SK-N-SH (cell line): Measurements from ENCODE around the gene THAP6. TPM values are rescaled to one million over a fixed set of nuclear protein-coding genes. Genes with fewer than 3 reads are reported as not detected.

ENCODE experiments used
- CTCF ChIA-PET: fragments of 300-600, 350-600 bp; formaldehyde crosslinking; extraction: SDS; loops from one replicate; lab custom pipeline; 2021; lab: Yijun Ruan, JAX
- POLR2A ChIA-PET: fragments of 350-600 bp; sonication (Branson Sonifier 250); formaldehyde crosslinking; extraction: SDS; loops from one replicate; lab custom pipeline; 2020; ENCODE audit warnings: antibody characterized with exemption, inconsistent platforms; lab: Yijun Ruan, JAX
- DNase-seq: peaks from one replicate; pipeline ENCODE4 v3.0.0; 2012
- H2AFZ ChIP-seq: fragments of 200-600 bp; sonication (generic); 2 replicates; pipeline ENCODE4 v1.8.1; 2016; ENCODE audit warnings: antibody characterized with exemption, mild to moderate bottlenecking, low read depth
- H3F3A ChIP-seq: fragments of 200-600 bp; sonication (generic); replicated peaks from 2 replicates; pipeline ENCODE3; 2016; ENCODE audit warnings: antibody characterized with exemption, mild to moderate bottlenecking; ENCODE audit not compliant: insufficient read depth
- H3K27ac ChIP-seq, 2 experiments: fragments of 200-500 bp in 1 of 2; fragments of 200-600 bp in 1 of 2; sonication (Bioruptor generic) in 1 of 2; sonication (generic), shearing (Covaris generic) in 1 of 2; 2 replicates each; pipeline versions ENCODE4 v1.5.1 to v1.6.1; 2014 to 2016; ENCODE audit warnings: low read depth in 2 of 2, inconsistent platforms in 1 of 2, low read length in 1 of 2, mild to moderate bottlenecking in 1 of 2, mixed read lengths in 1 of 2
- H3K27me3 ChIP-seq: fragments of 200-600 bp; sonication (generic), shearing (Covaris generic); 2 replicates; pipeline ENCODE4 v1.6.1; 2016; ENCODE audit warnings: mixed run types; ENCODE audit not compliant: insufficient read depth
- H3K36me3 ChIP-seq, 2 experiments: fragments of 200-500 bp in 1 of 2; fragments of 200-600 bp in 1 of 2; sonication (Bioruptor generic) in 1 of 2; sonication (generic) in 1 of 2; replicated peaks in 1 of 2; 2 replicates each; pipeline versions ENCODE3 to v1.5.1; 2014 to 2016; ENCODE audit warnings: low read length in 1 of 2, mild to moderate bottlenecking in 1 of 2; ENCODE audit not compliant: insufficient read depth in 2 of 2, control insufficient read depth in 1 of 2
- H3K4me1 ChIP-seq, 2 experiments: fragments of 200-500 bp in 1 of 2; fragments of 200-600 bp in 1 of 2; sonication (Bioruptor generic) in 1 of 2; sonication (generic), shearing (Covaris generic) in 1 of 2; 2 replicates each; pipeline versions ENCODE4 v1.5.1 to v1.6.1; 2014 to 2016; ENCODE audit warnings: low read depth in 1 of 2, low read length in 1 of 2, mixed run types in 1 of 2; ENCODE audit not compliant: insufficient read depth in 2 of 2, control insufficient read depth in 1 of 2
- H3K4me2 ChIP-seq: fragments of 200-600 bp; sonication (generic), shearing (Covaris generic); 2 replicates; pipeline ENCODE4 v1.6.1; 2017; ENCODE audit warnings: mixed run types
- H3K4me3 ChIP-seq, 2 experiments: fragments of 200-500 bp in 1 of 2; fragments of 200-600 bp in 1 of 2; sonication (Bioruptor generic) in 1 of 2; sonication (generic), shearing (Covaris generic) in 1 of 2; 2 replicates each; pipeline versions ENCODE4 v1.5.1 to v1.8.1; 2014 to 2016; ENCODE audit warnings: low read depth in 2 of 2, inconsistent platforms in 1 of 2, low read length in 1 of 2, mild to moderate bottlenecking in 1 of 2, mixed read lengths in 1 of 2, moderate library complexity in 1 of 2
- H3K79me2 ChIP-seq: fragments of 200-600 bp; sonication (generic); 2 replicates; pipeline ENCODE4 v1.8.1; 2017; ENCODE audit warnings: mild to moderate bottlenecking; ENCODE audit not compliant: insufficient read depth
- H3K9ac ChIP-seq: fragments of 200-600 bp; sonication (generic); 2 replicates; pipeline ENCODE4 v1.6.1; 2017; ENCODE audit warnings: mixed run types
- H3K9me2 ChIP-seq: fragments of 200-600 bp; sonication (generic); 2 replicates; pipeline ENCODE4 v1.6.1; 2017; ENCODE audit warnings: mixed run types
- H3K9me3 ChIP-seq: fragments of 200-600 bp; sonication (generic); 2 replicates; pipeline ENCODE4 v1.6.1; 2017; ENCODE audit warnings: mixed run types, mild to moderate bottlenecking, moderate library complexity
- H4K20me1 ChIP-seq: fragments of 200-600 bp; sonication (generic); 2 replicates; pipeline ENCODE4 v1.6.1; 2017; ENCODE audit warnings: mild to moderate bottlenecking, mixed run types; ENCODE audit not compliant: insufficient read depth
- ELF1 ChIP-seq: IDR thresholded peaks from 2 replicates; pipeline ENCODE4 v1.4.0; 2012
- FOXM1 ChIP-seq: IDR thresholded peaks from 2 replicates; pipeline ENCODE4 v1.4.0; 2012; ENCODE audit warnings: low read depth, mild to moderate bottlenecking
- MEF2A ChIP-seq: IDR thresholded peaks from 2 replicates; pipeline ENCODE4 v1.4.0; 2012; ENCODE audit warnings: low read depth, borderline replicate concordance
- MXI1 ChIP-seq: IDR thresholded peaks from 2 replicates; pipeline ENCODE4 v1.6.1; 2012; ENCODE audit warnings: mild to moderate bottlenecking, low read depth, low read length, improper control_type of control experiment
- POLR2AphosphoS5 ChIP-seq: IDR thresholded peaks from 2 replicates; pipeline ENCODE4 v1.6.1; 2012; ENCODE audit warnings: low read depth, low read length
- RCOR1 ChIP-seq: fragments of 150-350 bp; IDR thresholded peaks from 2 replicates; pipeline ENCODE4 v1.6.1; 2017; ENCODE audit warnings: antibody characterized with exemption, low read length
- SIN3A ChIP-seq: IDR thresholded peaks from 2 replicates; pipeline ENCODE4 v1.6.1; 2012; ENCODE audit warnings: low read depth, mild to moderate bottlenecking, low read length, moderate library complexity, borderline replicate concordance
- TAF1 ChIP-seq: IDR thresholded peaks from 2 replicates; pipeline ENCODE4 v1.6.1; 2012; ENCODE audit warnings: low read depth, mild to moderate bottlenecking, low read length, moderate library complexity, borderline replicate concordance
- TCF12 ChIP-seq: IDR thresholded peaks from 2 replicates; pipeline ENCODE4 v1.4.0; 2012
- TEAD4 ChIP-seq: IDR thresholded peaks from 2 replicates; pipeline ENCODE4 v1.4.0; 2012; ENCODE audit warnings: mild to moderate bottlenecking, borderline replicate concordance; ENCODE audit not compliant: insufficient read depth
- WGBS: methylation state at CpG from one replicate; pipeline ENCODE4 v1.1.6; 2017; ENCODE audit warnings: low lambda C conversion rate; 5-methylcytosine and 5-hydroxymethylcytosine counted together
- polyA plus RNA-seq, 3 experiments: library from polyadenylated mRNA; depleted of rRNA; stranded (reverse); fragments of >200 nt; gene quantifications; 2 replicates each; pipeline ENCODE4 v1.2.3, GENCODE V29; 2012
- TF ChIP-seq, protein P1 (sequence below): fragments of 150-350 bp; IDR thresholded peaks from 2 replicates; pipeline ENCODE4 v1.6.1; 2017; ENCODE audit warnings: antibody characterized with exemption, low read length, low read depth, borderline replicate concordance
- TF ChIP-seq, protein P2 (sequence below): fragments of 150-350 bp; IDR thresholded peaks from 2 replicates; pipeline ENCODE4 v1.6.1; 2016; ENCODE audit warnings: mild to moderate bottlenecking, low read depth, low read length
- TF ChIP-seq, protein P3 (sequence below): IDR thresholded peaks from 2 replicates; pipeline ENCODE4; 2012
- TF ChIP-seq, protein P4 (sequence below): IDR thresholded peaks from 2 replicates; pipeline ENCODE4 v1.4.0; 2012; ENCODE audit warnings: low read depth
- TF ChIP-seq, protein P5 (sequence below): IDR thresholded peaks from 2 replicates; pipeline ENCODE4 v1.6.1; 2012; ENCODE audit warnings: mild to moderate bottlenecking, low read depth, low read length, moderate library complexity

The THAP6 gene
- polyA plus RNA-seq, 1 of the 3 experiments (the other 2 are of a cell fraction): 6.9 TPM

GRCh38 chr4:75514131-75514948 lies at the start of gene THAP6, which contains the start of gene RCHY1 (continued):
- TF ChIP-seq, protein P1, sequence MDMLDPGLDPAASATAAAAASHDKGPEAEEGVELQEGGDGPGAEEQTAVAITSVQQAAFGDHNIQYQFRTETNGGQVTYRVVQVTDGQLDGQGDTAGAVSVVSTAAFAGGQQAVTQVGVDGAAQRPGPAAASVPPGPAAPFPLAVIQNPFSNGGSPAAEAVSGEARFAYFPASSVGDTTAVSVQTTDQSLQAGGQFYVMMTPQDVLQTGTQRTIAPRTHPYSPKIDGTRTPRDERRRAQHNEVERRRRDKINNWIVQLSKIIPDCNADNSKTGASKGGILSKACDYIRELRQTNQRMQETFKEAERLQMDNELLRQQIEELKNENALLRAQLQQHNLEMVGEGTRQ: peak; percentile 77
- TF ChIP-seq, protein P2, sequence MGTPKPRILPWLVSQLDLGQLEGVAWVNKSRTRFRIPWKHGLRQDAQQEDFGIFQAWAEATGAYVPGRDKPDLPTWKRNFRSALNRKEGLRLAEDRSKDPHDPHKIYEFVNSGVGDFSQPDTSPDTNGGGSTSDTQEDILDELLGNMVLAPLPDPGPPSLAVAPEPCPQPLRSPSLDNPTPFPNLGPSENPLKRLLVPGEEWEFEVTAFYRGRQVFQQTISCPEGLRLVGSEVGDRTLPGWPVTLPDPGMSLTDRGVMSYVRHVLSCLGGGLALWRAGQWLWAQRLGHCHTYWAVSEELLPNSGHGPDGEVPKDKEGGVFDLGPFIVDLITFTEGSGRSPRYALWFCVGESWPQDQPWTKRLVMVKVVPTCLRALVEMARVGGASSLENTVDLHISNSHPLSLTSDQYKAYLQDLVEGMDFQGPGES: no peak
- TF ChIP-seq, protein P3, sequence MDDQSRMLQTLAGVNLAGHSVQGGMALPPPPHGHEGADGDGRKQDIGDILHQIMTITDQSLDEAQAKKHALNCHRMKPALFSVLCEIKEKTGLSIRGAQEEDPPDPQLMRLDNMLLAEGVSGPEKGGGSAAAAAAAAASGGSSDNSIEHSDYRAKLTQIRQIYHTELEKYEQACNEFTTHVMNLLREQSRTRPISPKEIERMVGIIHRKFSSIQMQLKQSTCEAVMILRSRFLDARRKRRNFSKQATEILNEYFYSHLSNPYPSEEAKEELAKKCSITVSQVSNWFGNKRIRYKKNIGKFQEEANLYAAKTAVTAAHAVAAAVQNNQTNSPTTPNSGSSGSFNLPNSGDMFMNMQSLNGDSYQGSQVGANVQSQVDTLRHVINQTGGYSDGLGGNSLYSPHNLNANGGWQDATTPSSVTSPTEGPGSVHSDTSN: no peak
- peak; percentile 97 for TF ChIP-seq POLR2AphosphoS5
- TF ChIP-seq FOXM1: no peak
- TF ChIP-seq, protein P4, sequence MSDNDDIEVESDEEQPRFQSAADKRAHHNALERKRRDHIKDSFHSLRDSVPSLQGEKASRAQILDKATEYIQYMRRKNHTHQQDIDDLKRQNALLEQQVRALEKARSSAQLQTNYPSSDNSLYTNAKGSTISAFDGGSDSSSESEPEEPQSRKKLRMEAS: peak; percentile 81; the same call in 1 of the 2 replicates
- TF ChIP-seq TAF1: peak; percentile 94
- TF ChIP-seq TEAD4: peak; percentile 83

DNA sequence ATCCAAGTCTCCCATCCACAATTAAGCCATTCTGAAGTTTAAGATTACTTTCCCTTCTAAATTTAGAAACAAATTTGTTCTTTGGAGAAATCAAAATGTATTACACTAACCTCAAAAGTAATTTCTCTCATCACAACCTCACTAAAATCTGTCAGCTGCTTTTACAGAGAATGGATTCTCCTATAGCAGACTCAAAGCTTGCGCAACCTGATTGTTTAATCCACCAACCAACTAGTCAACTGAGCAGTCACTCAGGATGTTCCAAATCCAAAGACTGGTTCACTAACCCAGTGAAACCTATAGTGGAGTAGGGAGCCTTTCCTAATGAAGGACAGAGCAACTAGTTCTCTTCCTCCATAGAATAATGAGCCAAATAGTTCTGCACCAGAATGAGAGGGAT lies 44.4 kb upstream of the THAP6 start:
- H3K9ac ChIP-seq: no peak overlapping the region
- no peaks in the 10 kb centered on the region for H3K9me3 ChIP-seq
- ChIA-PET POLR2A (no interaction called here), CTCF (no interaction called here)
- no peaks in the 10 kb centered on the region for H3K27me3 ChIP-seq
- H3K4me2 ChIP-seq: no peak overlapping the region
- no peaks in the 10 kb centered on the region for H3K9me2 ChIP-seq
- no peak for DNase-seq
- H3K79me2 ChIP-seq: no peaks in the 10 kb centered on the region
- no peak overlapping the region for H3K4me3 ChIP-seq
- 100% methylated on average over 1 of the region's 1 CpG for WGBS
- no peaks in the 10 kb centered on the region for H4K20me1 ChIP-seq
- TF ChIP-seq, protein P1: no peak
- TF ChIP-seq, protein P3: no peak
- TF ChIP-seq, protein P5, sequence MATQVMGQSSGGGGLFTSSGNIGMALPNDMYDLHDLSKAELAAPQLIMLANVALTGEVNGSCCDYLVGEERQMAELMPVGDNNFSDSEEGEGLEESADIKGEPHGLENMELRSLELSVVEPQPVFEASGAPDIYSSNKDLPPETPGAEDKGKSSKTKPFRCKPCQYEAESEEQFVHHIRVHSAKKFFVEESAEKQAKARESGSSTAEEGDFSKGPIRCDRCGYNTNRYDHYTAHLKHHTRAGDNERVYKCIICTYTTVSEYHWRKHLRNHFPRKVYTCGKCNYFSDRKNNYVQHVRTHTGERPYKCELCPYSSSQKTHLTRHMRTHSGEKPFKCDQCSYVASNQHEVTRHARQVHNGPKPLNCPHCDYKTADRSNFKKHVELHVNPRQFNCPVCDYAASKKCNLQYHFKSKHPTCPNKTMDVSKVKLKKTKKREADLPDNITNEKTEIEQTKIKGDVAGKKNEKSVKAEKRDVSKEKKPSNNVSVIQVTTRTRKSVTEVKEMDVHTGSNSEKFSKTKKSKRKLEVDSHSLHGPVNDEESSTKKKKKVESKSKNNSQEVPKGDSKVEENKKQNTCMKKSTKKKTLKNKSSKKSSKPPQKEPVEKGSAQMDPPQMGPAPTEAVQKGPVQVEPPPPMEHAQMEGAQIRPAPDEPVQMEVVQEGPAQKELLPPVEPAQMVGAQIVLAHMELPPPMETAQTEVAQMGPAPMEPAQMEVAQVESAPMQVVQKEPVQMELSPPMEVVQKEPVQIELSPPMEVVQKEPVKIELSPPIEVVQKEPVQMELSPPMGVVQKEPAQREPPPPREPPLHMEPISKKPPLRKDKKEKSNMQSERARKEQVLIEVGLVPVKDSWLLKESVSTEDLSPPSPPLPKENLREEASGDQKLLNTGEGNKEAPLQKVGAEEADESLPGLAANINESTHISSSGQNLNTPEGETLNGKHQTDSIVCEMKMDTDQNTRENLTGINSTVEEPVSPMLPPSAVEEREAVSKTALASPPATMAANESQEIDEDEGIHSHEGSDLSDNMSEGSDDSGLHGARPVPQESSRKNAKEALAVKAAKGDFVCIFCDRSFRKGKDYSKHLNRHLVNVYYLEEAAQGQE: no peak
- no peak for TF ChIP-seq MXI1
- TF ChIP-seq SIN3A: no peak
- TF ChIP-seq ELF1: no peak
- TF ChIP-seq TCF12: no peak
- no peak for TF ChIP-seq RCOR1
- no peak for TF ChIP-seq MEF2A
- no peaks in the 10 kb centered on the region for H3F3A ChIP-seq
- no peak overlapping the region for H2AFZ ChIP-seq
- no peak overlapping the region for H3K27ac ChIP-seq
- H3K36me3 ChIP-seq: peaks cover 6 to 12% of the 10 kb centered on the region in 2 experiments
- H3K4me1 ChIP-seq: no peaks in the 10 kb centered on the region
